Type B pancreatic cell (in vitro differentiated cells): ENCODE results near the gene CACNA1C. TPM values are rescaled to one million over a fixed set of nuclear protein-coding genes. Genes with fewer than 3 reads are reported as not detected.

Experiments used
- DNase-seq: peaks from one replicate; pipeline ENCODE4 v3.0.0; 2021; ENCODE audit warnings: mixed read lengths; ENCODE audit not compliant: unreplicated experiment; ENCODE audit errors: extremely low spot score
- H3K27ac Mint-ChIP-seq: 2 replicates; pipeline ENCODE4 v1.8.0; 2021; ENCODE audit warnings: mild to moderate bottlenecking, mixed read lengths
- H3K27me3 Mint-ChIP-seq: 2 replicates; pipeline ENCODE4 v1.8.0; 2021; ENCODE audit warnings: mixed read lengths
- H3K36me3 Mint-ChIP-seq: 2 replicates; pipeline ENCODE4 v1.8.0; 2021; ENCODE audit warnings: mixed read lengths
- H3K4me1 Mint-ChIP-seq: one replicate; pipeline ENCODE4 v1.8.0; 2021; ENCODE audit warnings: mixed read lengths; ENCODE audit not compliant: unreplicated experiment
- H3K4me3 Mint-ChIP-seq: 2 replicates; pipeline ENCODE4 v1.8.0; 2021; ENCODE audit warnings: mild to moderate bottlenecking, mixed read lengths
- H3K9me3 Mint-ChIP-seq: 2 replicates; pipeline ENCODE4 v1.8.0; 2021; ENCODE audit warnings: mixed read lengths
- total RNA-seq: library from RNA; stranded (reverse); gene quantifications from 2 replicates; pipeline ENCODE4 v1.2.1, GENCODE V29; 2021; ENCODE audit warnings: low replicate concordance
- TF ChIP-seq, protein P1 (sequence below): fragments of 200-600 bp; sonication (generic); conservative IDR thresholded peaks from 2 replicates; pipeline ENCODE4 v1.5.0; 2021; ENCODE audit warnings: antibody characterized with exemption, mild to moderate bottlenecking

Gene CACNA1C
- total RNA-seq, 1 donor from 2014 or later, result 14.3 TPM

DNA sequence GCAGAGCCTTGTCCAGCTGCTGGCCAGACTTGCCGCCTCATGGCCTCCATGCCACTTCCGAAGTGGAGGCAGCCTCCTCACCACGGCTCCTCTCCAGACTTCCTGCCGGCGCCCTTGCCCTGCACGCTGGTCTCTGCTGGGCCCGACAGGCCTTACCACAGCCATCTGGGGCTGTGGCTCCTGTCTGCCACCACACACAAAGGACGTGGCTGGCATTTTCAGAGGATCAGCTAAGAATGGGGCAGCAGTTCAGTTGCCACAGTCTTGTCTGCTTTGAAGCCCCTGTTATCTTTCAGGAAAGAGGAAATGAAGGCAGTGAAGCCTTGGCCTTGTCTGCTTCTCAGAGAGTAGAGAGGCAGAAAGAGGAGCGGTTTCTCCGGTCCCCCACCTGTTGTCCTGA is 564.0 kb downstream of the CACNA1C start:
- TF ChIP-seq, protein P1, sequence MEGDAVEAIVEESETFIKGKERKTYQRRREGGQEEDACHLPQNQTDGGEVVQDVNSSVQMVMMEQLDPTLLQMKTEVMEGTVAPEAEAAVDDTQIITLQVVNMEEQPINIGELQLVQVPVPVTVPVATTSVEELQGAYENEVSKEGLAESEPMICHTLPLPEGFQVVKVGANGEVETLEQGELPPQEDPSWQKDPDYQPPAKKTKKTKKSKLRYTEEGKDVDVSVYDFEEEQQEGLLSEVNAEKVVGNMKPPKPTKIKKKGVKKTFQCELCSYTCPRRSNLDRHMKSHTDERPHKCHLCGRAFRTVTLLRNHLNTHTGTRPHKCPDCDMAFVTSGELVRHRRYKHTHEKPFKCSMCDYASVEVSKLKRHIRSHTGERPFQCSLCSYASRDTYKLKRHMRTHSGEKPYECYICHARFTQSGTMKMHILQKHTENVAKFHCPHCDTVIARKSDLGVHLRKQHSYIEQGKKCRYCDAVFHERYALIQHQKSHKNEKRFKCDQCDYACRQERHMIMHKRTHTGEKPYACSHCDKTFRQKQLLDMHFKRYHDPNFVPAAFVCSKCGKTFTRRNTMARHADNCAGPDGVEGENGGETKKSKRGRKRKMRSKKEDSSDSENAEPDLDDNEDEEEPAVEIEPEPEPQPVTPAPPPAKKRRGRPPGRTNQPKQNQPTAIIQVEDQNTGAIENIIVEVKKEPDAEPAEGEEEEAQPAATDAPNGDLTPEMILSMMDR, result no peak
- no peak for DNase-seq
- peaks cover 26% of the 10 kb centered on the region for H3K27me3 Mint-ChIP-seq
- no peaks in the 10 kb centered on the region for H3K9me3 Mint-ChIP-seq
- no peaks in the 10 kb centered on the region for H3K4me1 Mint-ChIP-seq
- no peak overlapping the region for H3K4me3 Mint-ChIP-seq
- H3K36me3 Mint-ChIP-seq, result peaks cover 21% of the 10 kb centered on the region
- H3K27ac Mint-ChIP-seq, result no peak overlapping the region

DNA sequence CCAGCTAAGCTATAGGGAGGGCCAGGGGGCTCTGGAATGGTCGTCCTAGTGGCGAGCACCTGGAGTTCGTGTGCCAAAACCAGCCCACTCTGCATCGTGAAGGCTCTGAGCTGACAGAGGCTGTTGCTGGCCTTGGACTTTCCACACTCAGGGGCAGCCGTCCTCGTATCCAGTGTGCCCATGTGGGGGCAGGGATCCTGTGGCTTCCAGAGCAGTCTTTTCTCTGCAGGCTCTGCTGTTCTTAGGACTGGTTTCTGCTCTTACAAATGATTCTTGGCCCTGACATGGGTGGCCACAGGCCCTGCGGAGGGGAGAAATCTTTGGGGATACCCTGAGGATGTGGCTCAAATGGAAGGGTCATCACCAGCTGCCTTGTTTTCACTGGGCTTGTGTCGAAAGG is 564.6 kb downstream of the CACNA1C start:
- Mint-ChIP-seq H3K27me3 (peaks cover 22% of the 10 kb centered on the region), H3K36me3 (peaks cover 21% of the 10 kb centered on the region), H3K27ac (no peak overlapping the region), H3K4me1 (no peaks in the 10 kb centered on the region), H3K9me3 (no peaks in the 10 kb centered on the region), H3K4me3 (no peak overlapping the region)
- TF ChIP-seq, protein P1, result no peak
- no peak for DNase-seq

DNA sequence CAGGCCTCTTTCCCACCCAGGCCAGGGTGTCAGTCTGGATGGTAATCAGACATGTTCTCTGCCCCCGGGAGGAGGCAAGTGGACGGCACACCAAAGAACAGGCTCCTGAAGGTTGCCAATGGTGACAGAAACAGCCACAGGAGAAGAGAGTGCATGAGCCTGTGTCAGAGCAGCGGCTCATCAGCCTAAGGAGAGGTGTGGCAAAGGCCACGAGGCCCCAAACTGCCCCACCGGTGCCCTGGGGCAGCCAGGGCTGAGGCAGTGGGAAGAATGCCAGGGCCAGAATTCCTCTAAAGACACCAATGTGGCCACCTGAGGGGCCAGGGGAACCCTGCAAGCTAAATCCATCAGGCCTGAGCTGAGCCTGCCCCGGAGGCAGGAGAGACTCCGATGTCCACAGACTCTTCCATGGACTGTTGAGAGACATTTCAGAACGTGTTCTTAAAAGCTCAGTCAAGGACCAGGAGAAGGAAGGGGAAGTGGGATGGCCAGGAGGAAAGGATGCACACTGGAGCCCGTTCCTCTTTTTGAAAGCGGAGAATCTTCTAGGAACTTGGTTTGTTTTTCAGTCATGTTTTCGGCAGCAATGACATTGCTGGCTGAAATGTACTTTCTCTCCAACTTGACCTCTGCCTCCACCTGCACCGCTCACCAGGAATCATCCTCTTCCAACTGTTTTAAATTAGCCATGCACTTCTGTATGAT is 565.7 kb downstream of the CACNA1C start:
- H3K27ac Mint-ChIP-seq, result no peak overlapping the region
- H3K36me3 Mint-ChIP-seq, result peaks cover 23% of the 10 kb centered on the region
- TF ChIP-seq, protein P1, result no peak
- H3K4me3 Mint-ChIP-seq, result no peak overlapping the region
- H3K4me1 Mint-ChIP-seq, result no peaks in the 10 kb centered on the region
- H3K9me3 Mint-ChIP-seq, result no peaks in the 10 kb centered on the region
- peaks cover 18% of the 10 kb centered on the region for H3K27me3 Mint-ChIP-seq
- DNase-seq, result no peak

DNA sequence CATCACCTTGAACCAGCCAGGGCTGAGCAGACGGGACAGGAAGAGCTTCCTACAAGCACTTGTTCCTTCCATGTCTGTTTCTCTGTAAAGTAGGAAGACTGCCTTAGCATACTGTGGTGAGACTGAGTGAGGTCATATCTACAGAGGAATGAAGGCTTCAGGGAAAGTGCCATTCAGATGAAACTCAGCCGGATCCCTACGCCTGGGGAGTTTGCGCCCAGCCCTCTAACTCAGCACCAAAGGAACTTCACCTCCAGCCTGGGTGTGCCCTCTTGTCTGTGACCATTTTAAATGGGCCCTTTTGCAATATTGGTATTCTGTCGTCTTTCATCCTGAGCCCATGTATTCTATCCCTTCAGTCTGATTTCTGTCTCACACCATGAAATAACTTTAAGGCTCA is 566.3 kb downstream of the CACNA1C start:
- DNase-seq, result no peak
- Mint-ChIP-seq H3K27me3 (peaks cover 19% of the 10 kb centered on the region), H3K4me3 (no peak overlapping the region), H3K27ac (no peak overlapping the region), H3K9me3 (no peaks in the 10 kb centered on the region), H3K4me1 (no peaks in the 10 kb centered on the region), H3K36me3 (peaks cover 25% of the 10 kb centered on the region)
- TF ChIP-seq, protein P1, result no peak

DNA sequence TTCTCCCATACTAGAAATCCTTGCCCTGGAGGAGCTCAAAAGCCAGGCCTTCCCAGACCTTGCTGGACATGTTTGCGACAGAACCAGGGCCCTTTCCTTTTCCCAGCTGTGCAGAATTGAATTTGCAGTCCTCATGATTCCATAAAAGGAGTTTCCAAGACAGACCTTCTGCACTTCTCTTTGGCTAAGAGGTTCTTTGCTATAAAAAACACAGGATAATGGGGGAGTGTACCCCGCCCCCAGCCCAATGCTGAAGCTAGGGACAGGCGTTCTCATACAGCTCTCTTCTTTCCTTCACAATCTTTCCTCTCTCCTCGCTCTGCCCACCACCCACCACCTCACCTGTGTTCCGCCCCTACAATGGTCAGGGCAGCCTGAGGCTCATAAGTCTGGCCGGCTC is 569.7 kb downstream of the CACNA1C start:
- Mint-ChIP-seq H3K36me3 (peaks cover 19% of the 10 kb centered on the region), H3K9me3 (peaks cover 5% of the 10 kb centered on the region), H3K4me3 (no peak overlapping the region), H3K27me3 (peaks cover 16% of the 10 kb centered on the region), H3K27ac (no peak overlapping the region), H3K4me1 (peaks cover 2% of the 10 kb centered on the region)
- TF ChIP-seq, protein P1, result no peak
- no peak for DNase-seq

DNA sequence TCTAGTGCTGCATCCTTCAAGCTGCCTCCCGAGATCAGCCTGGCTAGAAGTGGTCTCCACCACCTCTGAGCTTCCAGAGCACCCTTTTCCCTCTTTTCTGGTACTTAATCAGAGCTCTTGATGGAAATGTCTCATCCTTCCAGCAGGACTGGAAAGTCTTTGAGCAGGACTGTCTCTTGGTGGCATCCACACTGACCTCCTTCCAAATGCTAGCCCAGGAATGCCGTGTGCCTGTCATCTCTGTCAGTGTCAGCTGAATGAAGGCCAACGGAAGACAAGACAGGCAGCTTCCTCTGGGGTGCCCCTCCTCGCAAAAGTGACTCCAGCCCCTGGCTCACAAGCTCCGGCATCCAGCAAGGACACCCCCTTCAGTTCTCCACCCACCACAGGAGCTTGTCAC is 570.7 kb downstream of the CACNA1C start:
- DNase-seq, result no peak
- TF ChIP-seq, protein P1, result no peak
- peaks cover 26% of the 10 kb centered on the region for H3K36me3 Mint-ChIP-seq
- peaks cover 5% of the 10 kb centered on the region for H3K9me3 Mint-ChIP-seq
- H3K4me3 Mint-ChIP-seq, result no peak overlapping the region
- H3K4me1 Mint-ChIP-seq, result peaks cover 6% of the 10 kb centered on the region
- H3K27ac Mint-ChIP-seq, result no peak overlapping the region
- H3K27me3 Mint-ChIP-seq, result peaks cover 24% of the 10 kb centered on the region
